ENCODE data around the gene MRPS22.

DNA sequence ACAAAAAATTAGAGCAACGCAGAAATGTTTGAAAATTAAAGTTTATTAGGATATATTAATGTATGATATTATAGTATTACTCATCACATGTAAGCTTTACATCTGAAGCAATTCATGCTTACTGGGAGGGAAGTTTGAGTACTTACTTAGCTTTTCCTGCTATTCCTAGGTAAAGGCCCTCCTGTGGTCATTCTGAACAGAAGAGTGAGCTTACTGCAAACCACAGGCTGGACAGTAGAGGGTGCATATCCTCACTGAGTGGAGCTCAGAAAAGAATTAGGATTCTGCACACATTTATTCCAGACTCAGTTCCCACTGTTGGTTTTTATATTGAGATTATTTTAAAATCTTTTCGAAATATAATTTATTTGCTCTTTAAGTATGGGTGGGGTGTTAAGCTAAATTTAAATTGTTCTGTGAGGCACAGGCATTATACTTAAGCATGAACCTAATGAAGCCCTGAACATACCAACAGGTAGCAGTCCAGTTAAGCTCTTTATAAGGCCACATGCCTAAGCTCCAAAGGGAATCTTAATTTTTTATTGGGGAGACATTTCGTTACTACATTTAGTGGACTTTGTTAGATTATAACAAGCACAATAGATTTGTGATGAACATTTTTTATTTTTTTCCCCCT lies 10.2 kb downstream of the MRPS22 start:
- TF ChIP-seq, protein P1, sequence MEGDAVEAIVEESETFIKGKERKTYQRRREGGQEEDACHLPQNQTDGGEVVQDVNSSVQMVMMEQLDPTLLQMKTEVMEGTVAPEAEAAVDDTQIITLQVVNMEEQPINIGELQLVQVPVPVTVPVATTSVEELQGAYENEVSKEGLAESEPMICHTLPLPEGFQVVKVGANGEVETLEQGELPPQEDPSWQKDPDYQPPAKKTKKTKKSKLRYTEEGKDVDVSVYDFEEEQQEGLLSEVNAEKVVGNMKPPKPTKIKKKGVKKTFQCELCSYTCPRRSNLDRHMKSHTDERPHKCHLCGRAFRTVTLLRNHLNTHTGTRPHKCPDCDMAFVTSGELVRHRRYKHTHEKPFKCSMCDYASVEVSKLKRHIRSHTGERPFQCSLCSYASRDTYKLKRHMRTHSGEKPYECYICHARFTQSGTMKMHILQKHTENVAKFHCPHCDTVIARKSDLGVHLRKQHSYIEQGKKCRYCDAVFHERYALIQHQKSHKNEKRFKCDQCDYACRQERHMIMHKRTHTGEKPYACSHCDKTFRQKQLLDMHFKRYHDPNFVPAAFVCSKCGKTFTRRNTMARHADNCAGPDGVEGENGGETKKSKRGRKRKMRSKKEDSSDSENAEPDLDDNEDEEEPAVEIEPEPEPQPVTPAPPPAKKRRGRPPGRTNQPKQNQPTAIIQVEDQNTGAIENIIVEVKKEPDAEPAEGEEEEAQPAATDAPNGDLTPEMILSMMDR (IDR thresholded peaks at IDR 0.05), result no peak
- no peak for TF ChIP-seq POLR2A (IDR thresholded peaks at IDR 0.05)

All from lower leg skin (tissue), 3 donors.